Nucleus accumbens (tissue), 56 donors: ENCODE measurements around the gene CRHR1.

Experiments used
- DNase-seq, 56 donors: peaks; one replicate each; lab custom pipeline; 2025; lab: John Stamatoyannopoulos, UW

Gene CRHR1

DNA sequence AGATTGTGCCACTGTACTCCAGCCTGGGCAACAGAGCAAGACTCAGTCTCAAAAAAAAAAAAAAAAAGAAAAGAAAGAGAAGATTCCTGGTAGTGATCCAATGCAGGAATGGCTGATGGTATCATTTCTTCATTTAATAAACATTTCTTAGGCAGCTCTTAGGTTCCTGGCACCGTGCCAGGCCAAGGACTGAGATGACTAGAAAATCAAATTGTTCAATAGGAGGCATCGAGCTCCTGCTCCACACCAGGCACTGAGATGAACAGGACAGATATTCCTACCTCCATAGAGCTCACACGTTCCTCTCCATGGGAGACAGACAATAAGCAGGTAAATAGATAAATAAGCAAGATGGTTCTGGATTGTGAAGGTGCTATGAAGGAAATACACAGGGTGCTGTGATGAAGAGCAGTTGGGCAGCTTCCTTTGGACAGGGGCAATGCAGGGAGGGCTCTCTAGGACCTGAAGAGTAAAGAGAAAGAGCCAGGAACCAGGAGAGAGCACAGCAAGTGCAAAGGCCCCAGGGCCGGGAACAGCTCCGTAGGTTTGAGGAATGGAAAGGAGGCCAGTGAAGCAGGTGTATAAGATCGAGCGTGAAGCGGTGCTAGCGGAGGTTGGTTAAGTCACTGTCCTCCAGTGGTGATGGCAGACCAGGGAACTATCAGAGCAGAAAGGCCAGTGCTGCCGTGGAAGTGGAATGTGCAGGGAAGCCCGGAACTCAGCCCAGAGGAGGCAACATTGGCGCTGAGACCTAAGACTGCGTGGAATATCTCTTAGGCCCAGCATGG lies 26.5 kb upstream of the CRHR1 start:
- peak in 1 of 56 donors; percentile 2 for DNase-seq

DNA sequence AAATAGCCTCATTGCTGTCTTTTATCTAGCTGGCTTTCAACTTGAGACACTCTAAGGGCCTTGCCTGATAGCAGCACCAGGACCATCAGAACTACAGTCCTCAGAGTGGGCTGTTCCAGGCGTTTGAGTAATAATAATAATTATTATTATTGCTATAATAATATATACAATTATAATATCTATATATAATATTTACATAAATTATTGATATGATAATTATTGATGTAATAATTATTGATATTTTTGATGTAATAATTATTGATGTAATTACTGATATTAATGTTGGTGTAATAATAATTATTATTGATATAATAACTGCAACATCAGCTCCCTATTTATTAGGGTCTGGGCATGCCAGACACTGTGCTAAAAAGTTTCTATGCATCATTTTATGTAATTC lies 25.6 kb upstream of the CRHR1 start:
- no peak for DNase-seq

DNA sequence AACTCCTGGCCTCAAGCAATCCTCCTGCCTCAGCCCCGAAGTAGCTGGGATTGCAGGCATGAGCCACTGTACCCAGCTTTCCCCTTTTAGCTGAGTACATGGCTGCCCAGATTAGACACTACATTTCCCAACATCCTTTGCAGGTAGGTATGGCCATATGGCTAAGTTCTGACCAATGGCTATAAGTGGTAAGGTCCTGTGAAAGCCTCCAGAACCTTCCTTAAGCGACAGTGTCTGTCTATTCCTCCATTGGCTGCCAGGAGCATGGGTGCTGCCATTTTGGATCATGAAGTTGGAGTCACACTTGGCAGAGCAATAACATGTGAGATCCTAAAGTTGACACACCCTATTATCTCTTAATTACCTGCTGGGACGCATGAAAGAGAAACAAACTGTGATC lies 24.4 kb upstream of the CRHR1 start:
- no peak for DNase-seq

DNA sequence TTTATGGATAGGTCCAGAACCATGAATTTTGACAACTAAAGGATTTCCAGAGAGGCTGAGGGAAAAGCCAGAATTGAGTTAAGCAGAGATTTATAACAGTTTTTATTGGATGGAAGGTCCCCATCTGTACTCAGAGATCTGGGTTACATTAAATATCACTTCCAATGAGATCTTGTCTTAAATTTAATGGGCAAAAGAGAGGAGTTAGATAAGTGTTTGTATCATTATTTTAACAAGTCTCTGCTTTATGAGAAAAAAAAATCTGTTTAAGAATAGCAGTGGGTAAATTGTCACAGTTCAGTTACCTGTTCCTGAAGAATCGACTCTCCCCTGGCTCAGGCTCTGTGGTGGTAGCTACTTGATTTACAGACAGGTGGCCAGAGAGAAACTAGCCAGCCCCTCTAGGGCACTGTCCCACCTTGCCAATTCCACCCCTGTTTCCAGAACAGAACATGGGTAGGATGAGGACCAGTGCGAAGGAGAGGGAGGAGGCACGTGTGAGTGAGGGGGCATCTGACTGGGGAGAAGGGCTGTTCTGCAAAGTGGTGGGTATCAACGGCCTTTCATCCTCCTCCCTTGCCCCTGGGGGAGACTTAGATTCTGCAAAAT lies 22.1 kb upstream of the CRHR1 start:
- DNase-seq = no peak

DNA sequence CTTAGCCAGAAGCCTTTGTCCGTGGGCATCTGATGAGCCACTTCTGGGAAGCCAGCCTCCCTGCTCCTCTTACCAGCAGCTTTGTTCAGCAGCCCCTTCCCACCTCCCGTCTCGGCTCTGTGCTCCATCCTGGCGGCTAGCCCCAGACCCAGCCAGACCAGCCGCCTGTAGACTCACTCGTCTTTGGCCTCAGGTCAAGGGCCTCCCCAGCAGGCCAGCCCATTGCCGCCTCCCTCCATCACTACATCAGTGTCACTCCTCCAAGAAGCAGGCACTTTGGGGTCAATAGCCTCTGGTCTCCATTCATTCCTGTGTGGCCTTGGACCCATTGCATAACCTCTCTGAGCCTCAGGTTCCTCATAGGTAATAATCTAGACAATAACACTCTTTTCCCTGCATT lies 20.9 kb upstream of the CRHR1 start:
- no peak for DNase-seq

DNA sequence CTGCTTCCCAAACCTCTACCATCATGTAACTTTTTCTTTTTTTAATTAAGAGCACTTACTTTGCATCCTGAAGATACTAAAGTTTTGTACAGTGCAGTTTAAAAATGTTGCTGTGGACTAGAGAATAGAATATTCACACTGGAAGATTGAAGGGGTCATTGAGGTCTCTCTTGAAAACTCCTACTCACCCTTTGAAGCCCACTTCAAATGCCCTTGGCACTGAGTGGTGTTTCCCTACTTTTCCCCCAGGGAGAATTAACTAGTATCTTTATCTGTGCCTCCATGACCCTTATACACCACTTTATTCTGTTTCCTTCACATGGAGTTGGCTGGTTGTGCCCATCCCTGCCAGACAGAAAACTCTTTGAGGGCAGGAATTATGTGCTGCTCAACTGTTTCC lies 19.6 kb upstream of the CRHR1 start:
- no peak for DNase-seq

GRCh38 chr17:45768000-45768399 lies 16.1 kb upstream of the CRHR1 start:
- DNase-seq = no peak

DNA sequence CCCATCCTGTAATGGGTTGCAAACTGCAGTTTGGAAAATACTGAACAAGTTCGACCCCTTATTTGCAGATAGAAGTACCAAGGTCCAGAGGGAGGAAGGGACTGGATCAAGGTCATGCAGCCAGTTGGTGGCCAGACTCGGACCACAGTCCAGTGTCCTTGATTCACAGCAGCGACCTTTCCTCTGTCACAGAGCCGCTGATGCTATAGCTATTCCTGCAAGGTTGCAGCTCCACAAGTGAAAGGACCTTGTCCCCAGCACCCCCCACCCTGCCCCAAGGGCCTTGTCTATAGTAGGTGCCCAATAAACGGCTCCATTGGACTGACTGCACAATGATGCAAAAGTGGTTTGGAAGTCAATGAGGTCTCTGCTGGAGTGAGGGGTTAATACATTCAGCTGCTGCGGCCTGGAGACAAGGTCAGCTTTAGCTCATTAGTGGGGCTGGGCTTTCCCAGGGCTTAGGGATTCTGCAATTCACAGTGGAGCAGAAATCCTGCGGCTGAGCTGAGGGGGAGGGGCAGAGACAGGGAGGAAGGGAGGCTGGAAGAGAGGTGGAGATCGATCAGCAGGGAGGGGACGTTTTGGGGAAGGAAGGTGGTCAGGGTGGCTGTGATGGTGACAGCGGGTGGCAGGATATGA lies 13.4 kb upstream of the CRHR1 start:
- no peak for DNase-seq

DNA sequence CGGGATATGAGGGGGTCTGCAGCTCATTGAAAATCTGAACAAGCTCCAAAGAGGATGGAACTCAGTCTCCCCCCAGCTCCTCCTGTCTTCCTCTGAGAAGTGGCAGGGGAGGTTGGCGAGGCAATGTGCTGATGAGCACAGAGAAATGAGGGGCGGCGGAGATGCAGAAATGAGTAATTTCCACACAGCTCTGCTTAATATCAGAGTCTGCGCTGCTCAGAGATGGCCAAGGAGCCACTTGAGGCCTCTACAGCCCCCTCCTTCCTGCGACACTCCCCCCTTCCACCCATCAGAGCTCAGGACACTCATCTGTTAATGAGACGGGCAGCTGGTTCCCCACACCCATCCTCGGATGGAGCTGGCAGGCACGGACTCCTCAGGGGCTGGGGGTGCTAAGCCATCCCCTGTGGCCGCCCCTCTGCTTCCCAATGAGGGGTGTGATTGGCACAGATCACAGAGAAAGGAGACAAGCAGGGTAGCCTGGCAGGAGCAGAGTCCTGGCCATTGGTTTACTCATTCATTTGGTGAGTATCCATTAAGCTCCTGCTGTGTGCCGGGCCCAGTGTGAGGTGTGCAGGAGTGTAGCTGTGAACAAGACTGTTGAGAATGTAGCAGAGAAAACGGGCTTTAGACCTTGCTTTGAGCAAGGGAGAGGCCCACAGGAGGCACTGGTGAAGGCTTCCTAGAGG lies 12.7 kb upstream of the CRHR1 start:
- DNase-seq = peak in 3 of 56 donors; percentile 3 to 43 (median 36)

DNA sequence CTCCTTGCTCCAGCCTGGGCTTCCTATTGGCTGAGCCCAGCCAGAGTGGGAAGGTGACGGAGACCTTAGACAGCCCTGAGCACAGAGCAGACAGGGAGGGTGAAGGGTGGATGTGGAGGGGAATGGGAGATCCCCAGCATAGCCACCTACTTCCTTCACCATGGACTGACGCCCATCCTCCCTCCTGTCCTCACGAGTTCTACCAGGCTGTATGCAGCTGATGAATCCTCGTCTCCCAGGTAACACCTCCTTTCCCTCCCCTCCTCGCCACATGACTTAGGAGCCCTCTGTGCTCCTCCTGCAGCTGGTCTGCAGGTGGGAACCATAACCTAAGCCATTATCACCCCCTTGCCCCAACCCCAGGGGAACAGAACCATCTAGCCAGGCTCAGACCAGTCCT lies 9.0 kb upstream of the CRHR1 start:
- peak in 1 of 56 donors; percentile 8 for DNase-seq

DNA sequence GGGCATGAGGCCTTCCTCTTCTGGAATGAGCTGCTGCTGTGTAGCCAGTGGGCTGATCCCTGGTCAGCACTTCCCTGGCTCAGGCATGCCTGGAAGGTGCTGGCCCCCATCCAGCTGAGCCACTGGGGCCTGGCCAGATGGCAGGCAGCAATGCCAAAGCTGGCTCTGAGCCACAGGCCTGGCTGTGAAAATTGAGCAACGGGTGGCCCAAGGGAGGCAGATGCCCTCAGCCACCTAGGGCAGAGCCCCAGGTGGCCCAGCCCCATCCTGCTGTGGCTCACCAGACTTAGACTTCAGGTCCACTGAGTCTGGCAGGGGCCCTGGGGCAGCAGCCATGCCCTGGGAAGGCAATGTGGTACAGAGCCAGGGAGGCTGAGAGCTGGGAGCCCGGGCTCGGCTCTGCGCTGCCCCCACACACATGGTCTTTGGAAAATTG lies 8.5 kb upstream of the CRHR1 start:
- peak in 6 of 56 donors; percentile 3 to 54 (median 12) for DNase-seq

DNA sequence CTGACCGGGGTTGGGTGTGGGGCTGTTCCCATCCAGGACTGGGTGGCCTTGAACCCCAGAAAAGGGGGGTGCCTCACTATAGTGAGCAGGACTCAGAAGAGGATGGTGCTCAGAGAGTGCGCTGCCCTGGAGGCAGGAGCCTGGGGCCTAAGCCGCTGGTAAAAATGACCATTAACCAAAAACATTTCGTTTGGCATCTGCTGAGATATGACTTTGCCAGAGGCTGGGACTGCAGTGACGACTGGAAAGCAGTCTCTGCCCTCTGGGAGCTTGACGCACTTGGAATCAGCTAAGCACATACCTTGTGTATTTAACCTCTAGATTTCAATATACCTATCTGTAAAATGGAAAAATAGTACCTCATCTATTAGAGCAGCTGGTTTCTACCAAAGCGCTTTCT lies 7.2 kb upstream of the CRHR1 start:
- no peak for DNase-seq

DNA sequence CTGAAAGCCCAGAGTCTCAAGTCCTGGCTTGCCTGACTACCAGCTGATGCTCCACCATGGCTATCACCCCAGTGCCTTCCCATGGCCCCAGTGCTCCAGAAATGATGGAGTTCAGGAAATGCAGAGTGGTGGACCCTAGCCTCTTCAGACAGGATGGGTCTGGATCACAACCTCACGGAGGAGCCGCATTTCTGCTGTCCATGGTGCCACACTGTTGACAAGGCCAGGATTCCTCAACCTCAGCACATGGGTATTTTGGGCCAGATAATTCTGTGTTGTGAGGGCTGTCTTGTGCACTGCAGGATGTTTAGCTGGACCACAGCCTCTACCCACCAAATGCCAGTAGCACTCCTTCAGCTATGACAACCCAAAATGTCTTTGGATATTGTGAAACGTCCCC lies 6.7 kb upstream of the CRHR1 start:
- no peak for DNase-seq

DNA sequence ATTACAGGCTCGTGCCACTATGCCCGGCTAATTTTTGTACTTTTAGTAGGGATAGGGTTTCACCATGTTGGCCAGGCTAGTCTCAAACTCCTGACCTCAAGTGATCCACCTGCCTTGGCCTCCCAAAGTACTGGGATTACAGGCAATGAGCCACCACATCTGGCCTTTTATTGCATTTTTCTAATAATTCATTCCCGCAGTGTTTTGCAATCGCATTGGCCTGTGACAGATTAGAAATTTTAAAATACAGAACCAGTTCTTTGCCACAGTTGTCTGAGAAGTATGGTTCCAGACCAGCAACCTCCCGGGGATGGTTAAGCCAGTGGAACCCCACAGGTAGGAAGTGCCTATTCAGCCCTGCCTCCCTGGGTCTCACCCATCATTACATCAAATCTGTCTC lies 3.2 kb upstream of the CRHR1 start:
- no peak for DNase-seq

- DNase-seq = peak in 16 of 56 donors; percentile 6 to 65 (median 22)
These were observed 1.1 kb upstream of the CRHR1 start for GRCh38 chr17:45782889-45783592.

DNA sequence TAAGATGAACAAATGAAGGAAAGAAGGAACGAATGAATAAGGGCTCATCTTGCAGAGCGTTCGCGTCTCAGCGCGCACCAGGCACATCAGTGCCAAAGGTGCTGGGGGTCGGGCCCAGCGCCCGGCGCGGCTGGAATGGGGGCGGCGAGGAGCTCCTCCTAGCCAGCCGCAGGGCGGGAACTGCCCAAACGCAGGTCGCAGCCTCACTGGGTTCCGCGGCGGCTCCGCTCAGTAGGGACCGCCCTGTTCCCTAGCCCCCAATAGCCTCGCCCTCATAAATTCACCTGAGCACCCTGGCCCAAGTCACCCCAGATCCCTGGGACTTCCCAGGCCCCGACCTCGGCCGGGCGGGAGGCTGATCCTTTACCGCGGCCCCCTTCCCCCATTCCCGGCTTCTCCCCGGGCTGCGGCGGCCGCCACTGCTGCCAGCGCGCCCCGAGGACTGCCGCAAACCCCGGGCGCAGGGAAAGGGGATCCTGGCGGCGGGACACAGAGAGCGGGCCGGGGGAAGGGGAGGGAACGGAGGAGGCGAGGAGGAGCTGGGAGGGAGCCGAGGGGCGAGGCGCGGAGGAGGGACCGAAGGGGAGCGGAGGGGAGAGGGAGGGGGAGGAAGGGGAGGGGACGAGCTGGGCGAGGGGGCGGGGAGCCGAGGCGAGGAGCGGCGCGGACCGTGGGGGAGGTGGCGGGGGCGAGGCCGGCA lies 377 bp upstream of the CRHR1 start:
- DNase-seq = peak in 16 of 56 donors; percentile 4 to 56 (median 18)

DNA sequence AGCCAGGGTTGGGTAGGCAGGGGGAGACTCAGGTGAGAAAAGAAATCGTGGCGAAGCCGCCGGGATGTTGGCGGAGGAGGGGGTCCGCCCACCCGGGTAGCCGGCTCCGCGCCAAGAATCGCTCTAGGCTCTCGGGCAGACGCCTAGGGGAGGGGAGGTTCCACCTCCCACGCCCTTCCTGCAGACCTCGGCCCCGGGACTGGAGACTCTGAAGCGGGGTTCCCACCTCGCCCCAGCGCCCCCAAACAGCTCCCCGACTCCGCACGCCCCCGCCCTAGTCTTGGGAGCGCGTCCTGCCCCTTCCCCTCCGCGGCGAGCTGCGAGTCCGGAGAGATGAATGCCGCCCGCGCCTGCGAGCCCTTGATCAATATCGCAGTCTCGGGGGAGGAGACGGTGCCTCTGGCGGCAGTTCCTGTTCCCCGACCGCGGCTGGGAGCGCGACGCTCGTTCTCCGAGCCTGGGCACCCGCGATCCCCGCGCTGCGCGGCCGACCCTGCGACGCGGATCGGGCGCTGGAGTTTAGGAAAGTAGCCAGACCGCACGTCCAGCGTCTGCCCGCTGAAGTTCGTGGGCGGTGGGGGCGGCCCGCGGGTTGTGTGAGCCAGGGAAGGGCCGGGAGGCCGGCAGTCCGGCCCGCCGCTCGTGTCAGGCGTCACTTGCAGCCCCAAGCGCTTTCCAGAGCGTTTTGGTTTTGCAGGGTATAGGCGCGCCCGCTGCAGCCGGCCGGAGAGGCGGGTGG lies 790 bp downstream of the CRHR1 start:
- DNase-seq = peak in 11 of 56 donors; percentile 8 to 44 (median 23)

- no peak for DNase-seq
These were observed 1.5 kb downstream of the CRHR1 start for GRCh38 chr17:45785480-45786193.
